HCT116 (cell line): Measurements from ENCODE around the gene SLC2A9. TPM values are rescaled to one million over a fixed set of nuclear protein-coding genes. Genes with fewer than 3 reads are reported as not detected.
A peak's percentile ranks its signal among the peaks of the same experiment; 100 is the strongest.

Experiments
- ATAC-seq: fragments of 200-7000 bp; cut with Tn5 transposase; 2 replicates; pipeline ENCODE4 v1.9.1; 2020; ENCODE audit warnings: mild to moderate bottlenecking, moderate library complexity
- BruUV-seq: library from RNA; stranded (reverse); fragments of 400-500 nt; replicated peaks from 2 replicates; lab custom pipeline; 2021; lab: Mats Ljungman, UMichigan
- CTCF ChIA-PET: fragments of 300-600 bp; sonication (Branson Sonifier 250); formaldehyde crosslinking; loops from one replicate; lab custom pipeline; 2021; ENCODE audit warnings: antibody characterized with exemption; lab: Charles Lee
- POLR2A ChIA-PET: fragments of 300-600, 350-600 bp; sonication (Branson Sonifier 250); formaldehyde crosslinking; loops from one replicate; lab custom pipeline; 2021; ENCODE audit warnings: antibody characterized with exemption; lab: Charles Lee
- RAD21 ChIA-PET, 2 experiments: fragments of 300-600 bp; sonication (Branson Sonifier 250); formaldehyde crosslinking; loops; one replicate each; lab custom pipeline; 2023; ENCODE audit warnings: low total read pairs in 2 of 2; ENCODE audit not compliant: uncharacterized antibody in 2 of 2, unreplicated experiment in 2 of 2, low non-redundant PET in 1 of 2; lab: Charles Lee
- DNase-seq: peaks from one replicate; pipeline ENCODE4 v3.0.0-alpha.2; 2010; ENCODE audit warnings: low read depth, low spot score
- H2AFZ ChIP-seq: fragments of 200-600 bp; shearing (Covaris generic), sonication (generic); 2 replicates; pipeline ENCODE4 v1.6.1; 2017; ENCODE audit warnings: low read depth, mixed run types, mixed read lengths, antibody characterized with exemption, low read length; ENCODE audit not compliant: poor library complexity, severe bottlenecking
- H3K27ac ChIP-seq: 2 replicates; pipeline ENCODE4 v1.5.1; 2012; ENCODE audit warnings: low read depth, low read length
- H3K27me3 ChIP-seq: fragments of 200-600 bp; sonication (generic); 2 replicates; pipeline ENCODE4 v1.6.1; 2016; ENCODE audit warnings: mixed run types, low read length, mixed read lengths; ENCODE audit not compliant: insufficient read depth
- H3K36me3 ChIP-seq, 2 experiments: fragments of 200-500 bp in 1 of 2; fragments of 200-600 bp in 1 of 2; sonication (Bioruptor generic) in 1 of 2; sonication (generic) in 1 of 2; 2 replicates each; pipeline versions ENCODE4 v1.5.1 to v1.6.1; 2014 to 2016; ENCODE audit warnings: low read length in 2 of 2, inconsistent platforms in 1 of 2, mixed read lengths in 1 of 2, mixed run types in 1 of 2; ENCODE audit not compliant: insufficient read depth in 2 of 2, control insufficient read depth in 1 of 2
- H3K4me1 ChIP-seq, 2 experiments: fragments of 200-600 bp in 1 of 2; sonication (generic) in 1 of 2; 2 replicates each; pipeline versions ENCODE4 v1.5.1 to v1.6.1; 2012 to 2017; ENCODE audit warnings: low read length in 2 of 2, inconsistent platforms in 1 of 2, mild to moderate bottlenecking in 1 of 2, mixed read lengths in 1 of 2, mixed run types in 1 of 2, moderate library complexity in 1 of 2; ENCODE audit not compliant: insufficient read depth in 2 of 2, control insufficient read depth in 1 of 2
- H3K4me2 ChIP-seq: fragments of 200-600 bp; sonication (generic); 2 replicates; pipeline ENCODE4 v1.6.1; 2017; ENCODE audit warnings: mixed run types, low read length, mixed read lengths
- H3K4me3 ChIP-seq, 2 experiments: fragments of 200-600 bp in 1 of 2; sonication (generic) in 1 of 2; replicated peaks in 1 of 2; 2 replicates each; pipeline ENCODE4 v1.5.1; 2011 to 2016; ENCODE audit warnings: low read length in 2 of 2, control low read depth in 1 of 2, low read depth in 1 of 2, mild to moderate bottlenecking in 1 of 2, mixed read lengths in 1 of 2, mixed run types in 1 of 2
- H3K79me2 ChIP-seq: fragments of 200-600 bp; sonication (generic); 2 replicates; pipeline ENCODE4 v1.6.1; 2017; ENCODE audit warnings: mild to moderate bottlenecking, mixed run types, low read length, moderate library complexity, mixed read lengths; ENCODE audit not compliant: insufficient read depth
- H3K9ac ChIP-seq: fragments of 200-600 bp; sonication (generic); 2 replicates; pipeline ENCODE4 v1.6.1; 2016; ENCODE audit warnings: low read length, mixed read lengths
- H3K9me2 ChIP-seq: fragments of 200-600 bp; sonication (generic), shearing (Covaris generic); 2 replicates; pipeline ENCODE4 v1.6.1; 2017; ENCODE audit warnings: mixed run types, mild to moderate bottlenecking, moderate library complexity; ENCODE audit not compliant: insufficient read depth
- H3K9me3 ChIP-seq, 2 experiments: fragments of 200-500 bp in 1 of 2; fragments of 200-600 bp in 1 of 2; sonication (Bioruptor generic) in 1 of 2; sonication (generic) in 1 of 2; 2 replicates each; pipeline ENCODE4 v1.6.1; 2014 to 2017; ENCODE audit warnings: low read length in 2 of 2, mixed read lengths in 2 of 2, inconsistent platforms in 1 of 2, low read depth in 1 of 2, mild to moderate bottlenecking in 1 of 2, mixed run types in 1 of 2, moderate library complexity in 1 of 2; ENCODE audit not compliant: control insufficient read depth in 1 of 2, insufficient read depth in 1 of 2
- H4K20me1 ChIP-seq: fragments of 200-600 bp; sonication (generic), shearing (Covaris generic); 2 replicates; pipeline ENCODE4 v1.6.1; 2017; ENCODE audit warnings: mixed run types, mild to moderate bottlenecking, moderate library complexity; ENCODE audit not compliant: insufficient read depth
- CEBPB ChIP-seq: IDR thresholded peaks from 2 replicates; pipeline ENCODE4 v1.6.1; 2012; ENCODE audit warnings: low read depth
- POLR2A ChIP-seq: IDR thresholded peaks from 2 replicates; pipeline ENCODE4 v1.7.0; 2011; ENCODE audit warnings: borderline replicate concordance; ENCODE audit not compliant: insufficient read depth, insufficient read length; ENCODE audit errors: extremely low read depth
- POLR2AphosphoS5 ChIP-seq: IDR thresholded peaks from 2 replicates; pipeline ENCODE4 v1.6.1; 2011; ENCODE audit warnings: mild to moderate bottlenecking, low read depth, low read length, moderate library complexity
- TCF7L2 ChIP-seq: IDR thresholded peaks from 2 replicates; pipeline ENCODE4 v1.7.0; 2011; ENCODE audit warnings: borderline replicate concordance, inconsistent platforms; ENCODE audit not compliant: insufficient read depth, insufficient read length; ENCODE audit errors: extremely low read depth
- YY1 ChIP-seq: IDR thresholded peaks from 2 replicates; pipeline ENCODE4 v1.6.1; 2011; ENCODE audit warnings: low read length, low read depth, moderate library complexity, mild to moderate bottlenecking; ENCODE audit not compliant: insufficient replicate concordance; ENCODE audit errors: extremely low read depth
- ZFX ChIP-seq: fragments of 450-650 bp; IDR thresholded peaks from 2 replicates; pipeline ENCODE4 v1.6.1; 2017
- intact Hi-C: fragments of 100-400 bp; cut with micrococcal nuclease; formaldehyde crosslinking; loops from 2 replicates; pipeline ENCODE4 v1.10.0; 2022
- total RNA-seq: library from RNA; stranded (reverse); gene quantifications from one replicate; pipeline ENCODE4 v1.2.1, GENCODE V29; 2021; ENCODE audit not compliant: unreplicated experiment
- TF ChIP-seq, protein P1 (sequence below), 3 experiments: fragments of 200-600 bp in 1 of 3; sonication (generic) in 1 of 3; IDR thresholded peaks in 2 of 3; conservative IDR thresholded peaks in 1 of 3; 2 replicates each; pipeline ENCODE4 v1.5.1; 2012 to 2017; ENCODE audit warnings: low read depth in 2 of 3, low read length in 2 of 3, antibody characterized with exemption in 1 of 3, borderline replicate concordance in 1 of 3, control low read depth in 1 of 3, mild to moderate bottlenecking in 1 of 3, mixed read lengths in 1 of 3, mixed run types in 1 of 3, moderate library complexity in 1 of 3; ENCODE audit not compliant: insufficient read depth in 1 of 3

SLC2A9 gene
- total RNA-seq, 1 experiment from 2014 or later = 2.2 TPM

DNA sequence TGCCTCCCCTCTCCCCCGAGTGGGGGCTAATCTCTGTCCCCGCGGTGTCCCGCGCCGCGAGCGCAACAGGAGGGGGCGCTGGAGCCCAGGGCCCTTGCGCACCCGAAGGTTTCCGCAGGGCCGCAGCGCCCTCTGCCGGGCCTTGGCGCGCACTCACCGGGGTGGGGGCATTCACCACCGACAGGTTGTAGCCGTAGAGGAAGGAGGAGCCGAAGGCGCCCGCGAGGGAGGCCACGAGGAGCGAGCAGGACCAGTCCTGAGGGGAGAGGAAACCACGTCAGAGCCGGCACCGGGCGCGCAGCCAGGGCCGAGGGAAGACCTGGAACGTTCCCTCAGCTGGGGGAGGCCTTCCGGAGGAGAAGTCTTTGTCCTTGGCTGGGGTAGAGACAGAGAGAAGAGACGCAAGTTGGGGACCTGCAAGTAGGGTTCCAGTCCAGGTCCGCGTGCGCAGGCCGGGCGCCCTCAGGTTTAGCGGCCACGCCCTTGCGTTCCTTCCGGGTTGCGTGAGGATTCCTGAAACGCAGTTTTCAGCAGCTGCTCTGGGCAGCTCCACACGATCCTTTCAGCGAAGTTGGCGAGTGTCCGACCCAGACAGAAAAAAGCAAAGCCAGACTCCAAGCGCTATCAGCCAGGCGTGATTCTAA, 2.4 kb downstream of the SLC2A9 start:
- H2AFZ ChIP-seq = peak overlapping the region; percentile 16
- no peaks in the 10 kb centered on the region for H3K9me2 ChIP-seq
- peak overlapping the region; percentile 68 for H3K9ac ChIP-seq
- RAD21 ChIA-PET = no interaction called here
- peak overlapping the region; percentile 53 for H3K27ac ChIP-seq
- POLR2A ChIA-PET = no interaction called here
- peaks cover 6 to 18% of the 10 kb centered on the region in 2 experiments; a peak in 3 of 4 replicates for H3K4me1 ChIP-seq
- H3K4me2 ChIP-seq = peak overlapping the region; percentile 84
- no peaks in the 10 kb centered on the region for H3K9me3 ChIP-seq
- DNase-seq (peak; percentile 88), ATAC-seq (peak; percentile 98)
- intact Hi-C loops = loop anchor here (1.0 to 10.0 kb wide), 4 partner anchors 44 to 518 kb away; no protein-coding TSS in a partner anchor
- peak overlapping the region; percentile 49 to 55 for H3K4me3 ChIP-seq
- no peaks in the 10 kb centered on the region for H3K27me3 ChIP-seq
- TF ChIP-seq, protein P1, sequence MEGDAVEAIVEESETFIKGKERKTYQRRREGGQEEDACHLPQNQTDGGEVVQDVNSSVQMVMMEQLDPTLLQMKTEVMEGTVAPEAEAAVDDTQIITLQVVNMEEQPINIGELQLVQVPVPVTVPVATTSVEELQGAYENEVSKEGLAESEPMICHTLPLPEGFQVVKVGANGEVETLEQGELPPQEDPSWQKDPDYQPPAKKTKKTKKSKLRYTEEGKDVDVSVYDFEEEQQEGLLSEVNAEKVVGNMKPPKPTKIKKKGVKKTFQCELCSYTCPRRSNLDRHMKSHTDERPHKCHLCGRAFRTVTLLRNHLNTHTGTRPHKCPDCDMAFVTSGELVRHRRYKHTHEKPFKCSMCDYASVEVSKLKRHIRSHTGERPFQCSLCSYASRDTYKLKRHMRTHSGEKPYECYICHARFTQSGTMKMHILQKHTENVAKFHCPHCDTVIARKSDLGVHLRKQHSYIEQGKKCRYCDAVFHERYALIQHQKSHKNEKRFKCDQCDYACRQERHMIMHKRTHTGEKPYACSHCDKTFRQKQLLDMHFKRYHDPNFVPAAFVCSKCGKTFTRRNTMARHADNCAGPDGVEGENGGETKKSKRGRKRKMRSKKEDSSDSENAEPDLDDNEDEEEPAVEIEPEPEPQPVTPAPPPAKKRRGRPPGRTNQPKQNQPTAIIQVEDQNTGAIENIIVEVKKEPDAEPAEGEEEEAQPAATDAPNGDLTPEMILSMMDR (IDR thresholded peaks at IDR 0.05 in 2 of 3, conservative IDR thresholded peaks at IDR 0.05 in 1 of 3; ENCODE audit: borderline replicate concordance in 1 of 3, insufficient read depth in 1 of 3, low read depth in 2 of 3, low read length in 2 of 3) = peak in 2 of 3 experiments; percentile 99 to 100; a peak in 4 of 6 replicates
- TF ChIP-seq YY1 (peak; percentile 36), POLR2A (peak; percentile 62), CEBPB (no peak), POLR2AphosphoS5 (peak; percentile 78), ZFX (peak; percentile 46; the same call in 1 of the 2 replicates), TCF7L2 (no peak)
- no peaks in the 10 kb centered on the region for H3K36me3 ChIP-seq
- BruUV-seq = TSS peak; percentile 92
- H3K79me2 ChIP-seq = no peaks in the 10 kb centered on the region
- CTCF ChIA-PET = interaction anchor here (0.5 to 1.7 kb wide), 6 partner anchors 43 to 327 kb away, joined by 3 to 6 read pairs (median 4); no protein-coding TSS in a partner anchor
- no peaks in the 10 kb centered on the region for H4K20me1 ChIP-seq
